HuH-7.5 (cell line): ENCODE measurements around the gene CEACAM8.
"Not testable (repeated sequence)": the region's sequence is repeated elsewhere in the genome, so short reads cannot be mapped to it uniquely, and the experiment has no call there.

Experiments
- DNase-seq: peaks from one replicate; pipeline ENCODE4 v3.0.0; 2011; ENCODE audit warnings: low spot score

The CEACAM8 gene

DNA sequence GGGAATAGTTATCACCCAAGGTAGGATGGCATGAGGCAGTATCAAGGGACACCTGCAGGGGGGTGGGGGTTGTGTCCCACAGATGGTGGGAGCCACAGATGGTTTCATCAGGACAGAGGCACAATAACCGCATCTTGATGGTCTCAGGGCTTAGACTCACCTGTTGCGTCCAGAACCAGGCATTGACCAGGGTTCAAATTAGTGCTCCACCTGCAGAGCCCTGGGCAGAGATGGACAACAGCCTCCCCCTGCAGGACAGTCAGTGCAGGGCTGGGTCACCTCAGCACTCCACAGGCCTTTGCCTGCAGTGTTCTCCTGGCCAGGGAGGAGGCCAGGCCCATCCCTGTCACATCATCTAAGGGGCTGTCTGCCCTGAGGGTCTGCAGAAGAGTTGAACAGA lies 51.9 kb downstream of the CEACAM8 start:
- DNase-seq = no peak

DNA sequence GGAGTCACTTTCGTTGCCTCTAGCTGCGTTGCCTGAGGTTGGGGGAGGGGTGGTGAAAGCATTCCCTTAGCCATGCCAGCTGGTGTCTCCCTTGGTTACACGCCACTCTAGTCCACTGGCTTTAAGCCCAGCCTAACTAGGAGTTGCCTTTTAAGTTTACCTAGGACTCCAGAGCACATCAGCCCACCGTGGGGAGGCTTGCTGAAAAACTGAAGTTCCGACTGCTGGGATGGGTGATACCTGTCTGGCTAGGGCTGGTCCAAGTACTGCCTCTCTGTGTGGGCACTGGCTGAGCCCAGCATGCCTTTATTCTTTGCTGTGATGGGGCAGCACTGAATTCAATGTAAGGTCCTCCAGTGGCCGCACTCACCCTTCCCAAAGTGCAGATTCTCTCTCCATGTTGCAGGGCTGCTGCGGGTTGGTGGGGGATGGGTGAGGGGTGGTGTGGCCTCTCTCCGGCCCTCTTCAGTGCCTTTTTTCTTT lies 54.6 kb downstream of the CEACAM8 start:
- DNase-seq = no peak

DNA sequence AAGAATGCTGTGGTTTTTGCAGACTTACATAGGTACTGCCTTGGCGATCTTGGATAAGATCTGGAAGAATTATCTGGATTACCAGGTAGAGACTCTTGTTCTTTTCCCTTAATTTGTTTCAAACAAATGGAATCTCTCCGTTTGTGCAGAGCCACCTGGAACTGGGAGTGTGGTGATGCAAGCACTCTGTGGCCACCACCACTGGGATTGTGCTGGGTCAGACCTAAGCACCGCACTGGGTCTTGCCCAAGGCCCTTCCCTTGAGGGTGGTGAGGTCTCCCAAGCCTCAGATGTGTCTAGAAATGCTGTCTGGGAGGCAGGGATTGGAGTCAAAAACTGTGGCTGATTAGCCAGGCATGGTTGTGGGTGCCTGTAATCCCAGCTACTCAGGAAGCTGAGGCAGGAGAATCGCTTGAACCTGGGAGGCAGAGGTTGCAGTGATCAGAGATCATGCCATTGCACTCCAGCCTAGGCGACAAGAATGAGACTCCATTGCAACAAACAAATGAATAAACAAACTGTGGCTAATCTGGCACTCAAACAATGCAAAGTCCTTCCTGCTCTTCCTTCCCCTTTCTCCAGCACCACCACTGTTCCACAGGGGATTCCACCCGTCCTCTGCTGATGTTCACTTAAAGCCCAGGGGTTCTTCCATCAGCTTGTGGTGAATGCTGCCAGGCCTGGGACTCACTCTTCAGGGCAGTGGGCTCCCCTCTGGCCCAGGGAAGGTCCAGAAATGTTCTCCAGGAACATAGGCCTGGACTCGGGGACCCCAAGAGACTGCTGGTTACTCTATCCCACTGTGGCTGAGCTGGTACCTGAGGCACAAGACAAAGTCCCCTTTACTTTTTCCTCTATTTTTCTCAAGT lies 55.6 kb downstream of the CEACAM8 start:
- DNase-seq = no peak

DNA sequence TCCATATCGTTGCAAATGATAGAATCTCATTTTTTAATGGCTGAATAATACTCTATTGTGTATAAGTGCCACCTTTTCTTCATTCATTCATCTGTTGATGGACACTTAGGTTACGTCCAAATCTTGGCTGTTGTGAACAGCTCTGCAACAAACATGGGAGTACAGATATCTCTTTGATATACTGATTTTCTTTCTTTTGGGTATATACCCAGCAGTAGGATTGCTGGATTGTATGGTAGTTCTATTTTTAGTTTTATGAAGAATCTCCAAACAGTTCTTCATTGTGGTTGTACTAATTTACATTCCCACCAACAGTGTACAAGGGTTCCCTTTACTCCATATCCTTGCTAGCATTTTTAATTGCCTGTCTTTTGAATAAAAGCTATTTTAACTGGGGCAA lies 59.4 kb downstream of the CEACAM8 start:
- not testable (repeated sequence) for DNase-seq

DNA sequence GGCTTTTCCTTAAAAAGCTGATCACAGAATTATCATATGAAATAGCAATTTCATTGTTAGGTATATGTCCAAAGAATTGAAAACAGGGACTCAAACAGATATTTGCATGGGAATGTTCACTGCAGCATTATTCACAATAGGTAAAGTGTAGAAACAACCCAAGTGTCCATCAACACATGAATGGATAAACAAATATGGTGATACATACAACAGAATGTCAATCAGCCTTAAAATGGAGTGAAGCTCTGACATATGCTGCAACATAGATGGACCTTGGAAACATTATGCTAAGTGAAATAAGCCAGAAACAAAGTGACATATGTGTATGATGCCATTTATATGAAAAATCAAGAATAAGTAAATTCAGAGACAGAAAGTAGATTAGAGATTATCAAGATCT lies 60.3 kb downstream of the CEACAM8 start:
- no peak for DNase-seq

DNA sequence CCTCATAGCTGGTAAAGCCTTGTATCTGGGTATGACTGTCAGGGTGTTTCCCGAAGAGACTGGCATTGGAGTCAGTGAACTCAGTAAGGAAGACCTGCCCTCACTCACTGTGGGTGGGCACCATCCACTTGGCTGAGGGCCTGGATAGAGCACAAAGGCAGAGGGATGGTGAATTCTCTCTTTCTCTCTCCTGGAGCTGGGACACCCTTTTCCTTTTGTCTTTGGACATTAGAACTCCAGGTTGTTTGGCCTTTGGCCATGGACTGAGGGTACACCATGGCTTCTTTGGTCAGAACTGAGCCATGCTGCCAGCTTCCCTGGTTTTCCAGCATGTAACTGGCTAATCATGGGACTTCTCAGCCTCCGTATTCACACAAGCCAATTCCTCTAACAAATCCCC lies 61.8 kb downstream of the CEACAM8 start:
- DNase-seq = no peak

DNA sequence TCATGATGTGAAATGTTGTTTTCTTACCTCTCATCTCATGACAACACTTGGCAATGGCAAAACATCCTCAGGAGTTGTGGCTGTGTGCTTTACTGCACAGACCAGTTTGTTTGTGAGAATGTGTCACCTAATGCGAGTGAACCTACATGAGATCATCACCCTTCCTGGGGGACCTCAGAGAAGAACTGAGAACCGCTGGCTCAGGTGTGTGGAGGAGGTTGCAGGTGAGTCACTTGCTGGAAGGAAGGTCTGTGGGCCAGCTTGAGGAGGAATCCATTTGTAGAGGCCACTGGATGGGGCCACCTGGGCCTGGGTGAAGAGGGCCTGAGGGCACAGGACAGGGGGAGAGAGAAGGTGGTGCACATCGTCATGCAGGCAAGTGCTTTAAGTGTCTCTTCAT lies 63.4 kb downstream of the CEACAM8 start:
- no peak for DNase-seq
